Mucosa of descending colon (tissue), 3 donors: ENCODE results near the gene SCT. TPM values are rescaled to one million over a fixed set of nuclear protein-coding genes. Genes with fewer than 3 reads are reported as not detected.

Source experiments
- ATAC-seq: fragments of 200-7000 bp; cut with Tn5 transposase; one replicate; pipeline ENCODE4 v1.9.1; 2020; ENCODE audit warnings: mild to moderate bottlenecking, moderate library complexity
- DNase-seq, 3 donors: peaks; one replicate each; pipeline ENCODE4 v3.0.0-alpha.2; 2020
- H3K36me3 ChIP-seq: fragments of 200-600 bp; one replicate; pipeline ENCODE4 v1.8.0; 2021; ENCODE audit warnings: low read depth, mild to moderate bottlenecking
- H3K4me1 ChIP-seq: fragments of 200-600 bp; one replicate; pipeline ENCODE4 v1.8.0; 2021; ENCODE audit warnings: low read depth, mild to moderate bottlenecking
- H3K4me3 ChIP-seq: fragments of 200-600 bp; one replicate; pipeline ENCODE4 v1.8.0; 2021; ENCODE audit warnings: mild to moderate bottlenecking
- H3K9me3 ChIP-seq: fragments of 200-600 bp; one replicate; pipeline ENCODE4 v1.8.0; 2021; ENCODE audit warnings: mild to moderate bottlenecking
- intact Hi-C, 2 donors: fragments of 100-400 bp; cut with DNase I in 1 of 2; cut with micrococcal nuclease in 1 of 2; formaldehyde crosslinking; loops; one replicate each; pipeline versions ENCODE4 v1.11.0 to v1.11.1; 2022; cut with DNase I, micrococcal nuclease
- total RNA-seq, 3 donors: library from RNA; stranded (reverse); fragmentation: NEBNext Ultra II Directional in 2 of 3; extraction: Animal tissue kit (Norgen Biotek cat#: 25700) in 2 of 3; gene quantifications; one replicate each; pipeline versions ENCODE4 v1.2.1 to v1.2.4, GENCODE V29; 2021 to 2023
- TF ChIP-seq, protein P1 (sequence below): fragments of 200-600 bp; IDR thresholded peaks from one replicate; pipeline ENCODE4 v1.8.0; 2022; ENCODE audit warnings: antibody characterized with exemption, mild to moderate bottlenecking
- donor health status: DM: no; HTN: no; CAD: no; lungs with moderate emphysema.
- donor health status: DM: no; HTN: no; CAD: no.
- donor health status: DM: no; HTN: yes; CAD: no.

The SCT gene
- total RNA-seq, 3 donors from 2014 or later, result 1.0 TPM; not detected in 1

GRCh38 chr11:621838-622237, 5.1 kb downstream of the SCT start:
- Histone ChIP-seq H3K36me3 (no peaks in the 10 kb centered on the region), H3K4me1 (peaks cover 14% of the 10 kb centered on the region), H3K9me3 (no peaks in the 10 kb centered on the region), H3K4me3 (no peak overlapping the region)
- TF ChIP-seq, protein P1, sequence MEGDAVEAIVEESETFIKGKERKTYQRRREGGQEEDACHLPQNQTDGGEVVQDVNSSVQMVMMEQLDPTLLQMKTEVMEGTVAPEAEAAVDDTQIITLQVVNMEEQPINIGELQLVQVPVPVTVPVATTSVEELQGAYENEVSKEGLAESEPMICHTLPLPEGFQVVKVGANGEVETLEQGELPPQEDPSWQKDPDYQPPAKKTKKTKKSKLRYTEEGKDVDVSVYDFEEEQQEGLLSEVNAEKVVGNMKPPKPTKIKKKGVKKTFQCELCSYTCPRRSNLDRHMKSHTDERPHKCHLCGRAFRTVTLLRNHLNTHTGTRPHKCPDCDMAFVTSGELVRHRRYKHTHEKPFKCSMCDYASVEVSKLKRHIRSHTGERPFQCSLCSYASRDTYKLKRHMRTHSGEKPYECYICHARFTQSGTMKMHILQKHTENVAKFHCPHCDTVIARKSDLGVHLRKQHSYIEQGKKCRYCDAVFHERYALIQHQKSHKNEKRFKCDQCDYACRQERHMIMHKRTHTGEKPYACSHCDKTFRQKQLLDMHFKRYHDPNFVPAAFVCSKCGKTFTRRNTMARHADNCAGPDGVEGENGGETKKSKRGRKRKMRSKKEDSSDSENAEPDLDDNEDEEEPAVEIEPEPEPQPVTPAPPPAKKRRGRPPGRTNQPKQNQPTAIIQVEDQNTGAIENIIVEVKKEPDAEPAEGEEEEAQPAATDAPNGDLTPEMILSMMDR, result no peak
- intact Hi-C loops, result no loop called here
- DNase-seq, result peak in 1 of 3 donors; percentile 41
- no peak for ATAC-seq

GRCh38 chr11:620935-621814, 5.8 kb downstream of the SCT start:
- ATAC-seq, result no peak
- Histone ChIP-seq H3K4me1 (peaks cover 9% of the 10 kb centered on the region), H3K36me3 (no peaks in the 10 kb centered on the region), H3K9me3 (no peaks in the 10 kb centered on the region), H3K4me3 (no peak overlapping the region)
- peak in 2 of 3 donors; percentile 39 to 53 for DNase-seq
- intact Hi-C loops, result no loop called here
- TF ChIP-seq, protein P1, result no peak

GRCh38 chr11:620201-620600, 6.8 kb downstream of the SCT start:
- peak in 1 of 3 donors; percentile 31 for DNase-seq
- Histone ChIP-seq H3K36me3 (no peaks in the 10 kb centered on the region), H3K4me1 (peaks cover 1% of the 10 kb centered on the region), H3K9me3 (no peaks in the 10 kb centered on the region), H3K4me3 (no peak overlapping the region)
- TF ChIP-seq, protein P1, result no peak
- intact Hi-C loops, result no loop called here
- no peak for ATAC-seq

DNA sequence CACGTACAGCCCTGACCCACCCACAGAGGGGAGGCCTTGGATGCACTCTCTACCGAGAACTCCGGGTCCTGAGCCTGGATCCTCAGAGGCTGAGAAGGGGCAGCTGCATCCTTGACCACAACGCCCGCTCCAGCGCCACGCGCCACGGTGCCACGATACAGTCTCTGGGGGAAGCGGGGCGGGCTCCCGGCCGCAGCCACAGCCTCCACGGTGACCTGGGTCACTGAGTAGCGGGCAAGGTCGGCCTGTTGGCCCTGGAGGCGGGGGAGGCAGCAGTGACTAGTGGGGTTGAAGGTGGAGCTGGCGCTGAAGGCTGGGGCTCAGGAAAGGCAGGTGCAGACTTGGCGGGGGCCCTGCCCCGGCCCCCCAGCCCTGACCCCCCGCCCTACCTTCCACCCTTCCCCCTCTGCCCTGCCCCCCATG, 7.3 kb downstream of the SCT start:
- H3K4me1 ChIP-seq, result peaks cover 7% of the 10 kb centered on the region
- no peak for ATAC-seq
- H3K9me3 ChIP-seq, result no peaks in the 10 kb centered on the region
- no peak overlapping the region for H3K4me3 ChIP-seq
- no peaks in the 10 kb centered on the region for H3K36me3 ChIP-seq
- intact Hi-C loops, result no loop called here
- DNase-seq, result peak in 2 of 3 donors; percentile 34 to 57
- TF ChIP-seq, protein P1, result no peak

GRCh38 chr11:618856-619627, 7.9 kb downstream of the SCT start:
- TF ChIP-seq, protein P1, result no peak
- peak in 2 of 3 donors; percentile 30 to 49 for DNase-seq
- H3K4me3 ChIP-seq, result no peak overlapping the region
- no peak for ATAC-seq
- peaks cover 13% of the 10 kb centered on the region for H3K4me1 ChIP-seq
- H3K9me3 ChIP-seq, result no peaks in the 10 kb centered on the region
- intact Hi-C loops, result no loop called here
- no peaks in the 10 kb centered on the region for H3K36me3 ChIP-seq
